Endothelial cell of umbilical vein (primary cell): ENCODE measurements around the gene GALK2. TPM values are rescaled to one million over a fixed set of nuclear protein-coding genes. Genes with fewer than 3 reads are reported as not detected.

Experiments used
- BruUV-seq: library from RNA; stranded (reverse); fragments of 400-500 nt; replicated peaks from 2 replicates; lab custom pipeline; 2021; lab: Mats Ljungman, UMichigan
- CTCF ChIA-PET: fragments of 300-600, 350-600 bp; sonication (Branson Sonifier 250); formaldehyde crosslinking; loops from one replicate; lab custom pipeline; 2021; ENCODE audit warnings: antibody characterized with exemption, inconsistent platforms; lab: Charles Lee
- POLR2A ChIA-PET: fragments of 300-600, 350-600 bp; sonication (Branson Sonifier 250); formaldehyde crosslinking; loops from one replicate; lab custom pipeline; 2021; ENCODE audit warnings: antibody characterized with exemption, inconsistent platforms; lab: Charles Lee
- DNase-seq: peaks from one replicate; pipeline ENCODE4 v3.0.0-alpha.2; 2011; ENCODE audit warnings: low read depth, low spot score
- FAIRE-seq: peaks from 2 replicates; lab custom pipeline; 2011; peaks lifted over from hg19 to GRCh38; lab: Jason Lieb, UNC
- H2AFZ ChIP-seq: 2 replicates; pipeline ENCODE4 v1.6.0; 2012; ENCODE audit warnings: low read depth, low read length, control low read depth, inconsistent platforms
- H3K27ac ChIP-seq: 2 replicates; pipeline ENCODE4 v1.5.1; 2011; ENCODE audit warnings: low read depth, mild to moderate bottlenecking, control low read depth, low read length, moderate library complexity; ENCODE audit not compliant: insufficient read depth
- H3K27me3 ChIP-seq, 2 experiments: 2 replicates each; pipeline versions ENCODE4 v1.6.0 to v1.6.1; 2011; ENCODE audit warnings: low read length in 2 of 2, mixed read lengths in 1 of 2; ENCODE audit not compliant: control insufficient read depth in 2 of 2, insufficient read depth in 2 of 2
- H3K36me3 ChIP-seq, 2 experiments: 2 replicates in 1 of 2; 3 replicates in 1 of 2; pipeline ENCODE4 v1.5.1; 2011; ENCODE audit warnings: low read length in 2 of 2, mild to moderate bottlenecking in 1 of 2, moderate library complexity in 1 of 2; ENCODE audit not compliant: control insufficient read depth in 2 of 2, insufficient read depth in 2 of 2; ENCODE audit errors: extremely low read depth in 1 of 2
- H3K4me1 ChIP-seq: 3 replicates; pipeline ENCODE4 v1.5.1; 2011; ENCODE audit warnings: mild to moderate bottlenecking, low read length; ENCODE audit not compliant: control insufficient read depth, insufficient read depth; ENCODE audit errors: extremely low read depth
- H3K4me2 ChIP-seq: 2 replicates; pipeline ENCODE4 v1.6.1; 2011; ENCODE audit warnings: low read length, control low read depth, mixed read lengths; ENCODE audit not compliant: insufficient read depth
- H3K4me3 ChIP-seq, 3 experiments: fragments of 200-600 bp in 1 of 3; sonication (generic), shearing (Covaris generic) in 1 of 3; replicated peaks in 1 of 3; 2 replicates each; pipeline ENCODE4 v1.5.1; 2011 to 2016; ENCODE audit warnings: control low read depth in 3 of 3, low read length in 3 of 3, mild to moderate bottlenecking in 2 of 3, inconsistent platforms in 1 of 3, low read depth in 1 of 3, moderate library complexity in 1 of 3; ENCODE audit not compliant: insufficient read depth in 1 of 3
- H3K79me2 ChIP-seq: 2 replicates; pipeline ENCODE4 v1.6.0; 2012; ENCODE audit warnings: low read length, inconsistent platforms; ENCODE audit not compliant: control insufficient read depth, insufficient read depth
- H3K9ac ChIP-seq: replicated peaks from 2 replicates; pipeline ENCODE3; 2011; ENCODE audit warnings: low read length, control low read depth; ENCODE audit not compliant: insufficient read depth; ENCODE audit errors: extremely low read depth
- H3K9me1 ChIP-seq: replicated peaks from 3 replicates; pipeline ENCODE4 v1.6.0; 2011; ENCODE audit warnings: mild to moderate bottlenecking, low read length; ENCODE audit not compliant: control insufficient read depth, insufficient read depth; ENCODE audit errors: extremely low read depth
- H3K9me3 ChIP-seq: replicated peaks from 2 replicates; pipeline ENCODE4 v1.5.1; 2012; ENCODE audit warnings: low read length, inconsistent platforms; ENCODE audit not compliant: control insufficient read depth, insufficient read depth
- H4K20me1 ChIP-seq: replicated peaks from 2 replicates; pipeline ENCODE3; 2011; ENCODE audit warnings: mild to moderate bottlenecking, low read length; ENCODE audit not compliant: control insufficient read depth, insufficient read depth; ENCODE audit errors: extremely low read depth
- FOS ChIP-seq: IDR thresholded peaks from 2 replicates; pipeline ENCODE4 v1.6.1; 2011; ENCODE audit warnings: mild to moderate bottlenecking, low read length, moderate library complexity, borderline replicate concordance; ENCODE audit not compliant: insufficient read depth
- JUN ChIP-seq: IDR thresholded peaks from 2 replicates; pipeline ENCODE4 v1.6.1; 2011; ENCODE audit warnings: borderline replicate concordance, low read depth; ENCODE audit not compliant: insufficient read length, insufficient read depth
- MAX ChIP-seq: IDR thresholded peaks from 2 replicates; pipeline ENCODE4 v1.6.1; 2011; ENCODE audit not compliant: insufficient read depth, insufficient read length
- POLR2A ChIP-seq: IDR thresholded peaks from 2 replicates; pipeline ENCODE4 v1.6.1; 2012; ENCODE audit warnings: low read depth, mild to moderate bottlenecking, control low read depth, low read length
- POLR2AphosphoS5 ChIP-seq: IDR thresholded peaks from 2 replicates; pipeline ENCODE4 v1.6.1; 2012; ENCODE audit warnings: low read depth, mild to moderate bottlenecking, control low read depth, low read length, moderate library complexity; ENCODE audit not compliant: insufficient read depth
- dilution Hi-C: fragments of 300-500 bp; cut with MboI; formaldehyde crosslinking; loops from one replicate; pipeline ENCODE4 v1.15.0; 2019; ENCODE audit warnings: low sequenced_read_pairs; ENCODE audit not compliant: extremely low pct_ligation_motif_present
- intact Hi-C: fragments of 100-400 bp; cut with micrococcal nuclease; formaldehyde crosslinking; loops from one replicate; pipeline ENCODE4 v1.10.0; 2022
- polyA plus RNA-seq, 4 experiments: library from polyadenylated mRNA; depleted of rRNA in 3 of 4; stranded (reverse) in 3 of 4; unstranded in 1 of 4; fragments of >200 nt; gene quantifications; 2 replicates each; pipeline versions ENCODE4 v1.2.1 to v1.2.3, GENCODE V29; 2011 to 2012; ENCODE audit warnings: missing spikeins in 1 of 4
- total RNA-seq: library from RNA; stranded (reverse); gene quantifications from 2 replicates; pipeline ENCODE4 v1.2.3, GENCODE V29; 2021

Gene GALK2
- total and polyA plus RNA-seq, 2 donors (not counting 3 experiments of a cell fraction or from before 2014, with no cell fraction given), result 19.9 to 31.3 TPM

- Histone ChIP-seq H3K27ac (peak within 1 kb of the TSS; percentile 62), H2AFZ (peak within 1 kb of the TSS; percentile 79), H3K9me1 (no peaks in the 10 kb centered on the region), H4K20me1 (peaks cover 7% of the 10 kb centered on the region), H3K4me3 (peak within 1 kb of the TSS; percentile 82 to 96 (median 83)), H3K36me3 (no peaks in the 10 kb centered on the region), H3K27me3 (no peaks in the 10 kb centered on the region), H3K4me1 (peaks cover 23% of the 10 kb centered on the region), H3K4me2 (peak within 1 kb of the TSS; percentile 100), H3K79me2 (peaks cover 71% of the 10 kb centered on the region), H3K9ac (peak within 1 kb of the TSS; percentile 89), H3K9me3 (no peaks in the 10 kb centered on the region)
- peak; percentile 99 for DNase-seq
- peak; percentile 85 for FAIRE-seq
- intact Hi-C loops (loop anchor here (1.0 to 10.0 kb wide), 9 partner anchors 15 to 990 kb away; partner anchors contain the start of genes DUT, FAM227B, FBN1 and GALK2), dilution Hi-C loops (no loop called here)
- TSS peak; percentile 41 for BruUV-seq
- CTCF ChIA-PET, result interaction anchor here (0.8 to 3.4 kb wide), 14 partner anchors 10 to 990 kb away, joined by 3 to 26 read pairs (median 4); partner anchors contain the start of genes GALK2 and SECISBP2L
- POLR2A ChIA-PET, result interaction anchor here (0.6 to 1.7 kb wide), 3 partner anchors 15 to 1191 kb away, joined by 3 to 9 read pairs (median 7); partner anchors contain the start of gene GALK2
- TF ChIP-seq MAX, result no peak
- peak; percentile 60 for TF ChIP-seq POLR2A
- no peak for TF ChIP-seq FOS
- TF ChIP-seq JUN, result peak; percentile 23
- peak; percentile 67 for TF ChIP-seq POLR2AphosphoS5
These were observed 14.8 kb upstream of the GALK2 start, which contains the start of gene COPS2 for GRCh38 chr15:49155110-49155833. TSS of gene COPS2 (minus strand) at chr15:49155599. CDS start at chr15:49155578, 21 bp downstream.
